LNCaP clone FGC (cell line): ENCODE results near the gene EVI5.

Experiments
- DNase-seq: peaks from one replicate; pipeline ENCODE4 v3.0.0-alpha.2; 2011; ENCODE audit warnings: low read depth
- H3K4me3 ChIP-seq: 2 replicates; pipeline ENCODE4 v1.5.1; 2011; ENCODE audit warnings: mild to moderate bottlenecking, low read depth, low read length, control low read depth
- CTCF ChIP-seq: IDR thresholded peaks from 2 replicates; pipeline ENCODE4 v1.5.1; 2012; ENCODE audit warnings: mild to moderate bottlenecking; ENCODE audit not compliant: control insufficient read depth, insufficient read depth; ENCODE audit errors: extremely low read depth

EVI5 gene

DNA sequence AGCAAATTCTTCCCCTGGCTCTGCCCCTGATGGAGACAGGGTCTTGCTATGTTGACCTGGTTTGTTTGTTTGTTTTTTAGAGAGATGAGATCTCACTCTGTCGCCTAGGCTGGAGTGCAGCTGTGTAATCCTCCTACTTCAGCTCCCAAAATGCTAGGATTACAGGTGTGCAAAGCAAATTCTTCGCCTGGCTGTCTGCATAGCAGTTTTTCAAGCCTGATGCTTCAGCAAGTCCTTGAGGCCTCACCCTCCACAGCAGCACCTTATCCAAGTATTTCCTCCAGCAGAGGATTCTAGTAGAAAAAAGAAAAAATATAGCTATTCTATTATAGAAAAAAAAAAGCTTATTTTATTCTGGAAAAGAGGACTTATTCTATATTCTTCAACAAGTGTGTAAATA, 31.8 kb upstream of the EVI5 start:
- TF ChIP-seq CTCF = no peak
- no peak overlapping the region for H3K4me3 ChIP-seq
- DNase-seq = no peak

DNA sequence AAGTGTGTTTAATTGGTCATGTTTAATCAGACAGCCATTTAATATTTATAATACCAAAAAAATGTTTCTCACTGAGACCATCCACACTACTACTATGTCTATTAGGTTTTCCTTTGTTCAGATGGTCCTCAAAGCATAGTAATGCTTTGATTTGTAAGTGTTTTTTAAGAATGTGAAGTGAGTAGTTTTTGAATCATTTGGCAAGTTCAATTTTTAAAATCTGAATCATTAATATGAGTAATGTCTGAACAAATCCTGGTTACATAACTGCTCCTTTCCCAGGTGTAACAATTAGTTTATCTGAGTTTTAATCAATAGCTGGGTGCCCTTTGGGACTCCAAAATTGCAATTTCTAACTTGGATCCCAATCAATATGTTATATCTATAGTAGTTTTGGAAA, 23.5 kb upstream of the EVI5 start:
- no peak for DNase-seq
- TF ChIP-seq CTCF = no peak
- H3K4me3 ChIP-seq = no peak overlapping the region

- no peak for TF ChIP-seq CTCF
- DNase-seq = no peak
- H3K4me3 ChIP-seq = no peak overlapping the region
Observed at GRCh38 chr1:92805216-92805615, 20.3 kb upstream of the EVI5 start.

- no peak for TF ChIP-seq CTCF
- DNase-seq = peak; percentile 98
- no peak overlapping the region for H3K4me3 ChIP-seq
Observed at GRCh38 chr1:92804721-92805201, 19.9 kb upstream of the EVI5 start.

DNA sequence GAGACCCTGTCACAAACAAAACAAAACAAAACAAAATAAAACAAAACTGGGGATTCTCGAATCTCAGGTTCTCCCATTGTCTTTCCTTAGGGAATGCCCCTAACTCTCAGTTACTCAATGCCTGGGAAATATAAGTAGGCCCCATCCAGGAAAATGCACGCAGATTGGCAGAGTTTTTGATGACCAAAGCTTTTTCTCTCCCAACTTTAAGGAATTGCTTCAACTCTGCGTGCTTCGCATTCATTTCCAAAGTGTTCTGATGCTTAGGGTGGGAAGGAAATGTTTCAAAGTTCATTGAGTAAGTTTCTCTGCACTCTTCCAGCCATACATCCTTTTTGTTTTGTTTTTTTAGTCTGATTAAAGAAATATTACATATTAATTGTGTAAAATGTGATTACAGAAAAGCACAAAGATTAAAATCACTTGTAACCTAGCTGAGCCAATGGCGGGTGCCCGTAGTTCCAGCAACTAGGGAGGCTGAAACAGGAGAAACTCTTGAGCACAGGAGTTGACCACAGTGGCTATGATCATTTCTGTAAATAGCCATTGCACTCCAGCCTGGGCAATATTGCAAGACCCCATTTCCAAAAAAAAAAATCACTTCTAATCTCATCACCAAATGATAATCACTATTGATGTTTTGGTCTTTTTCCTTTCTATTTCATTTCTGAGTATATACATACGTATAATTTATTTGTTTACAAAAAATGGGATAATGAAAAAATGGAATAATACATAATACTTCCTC, 18.4 kb upstream of the EVI5 start:
- no peak for TF ChIP-seq CTCF
- no peak overlapping the region for H3K4me3 ChIP-seq
- DNase-seq = no peak

GRCh38 chr1:92797961-92798360, 13.1 kb upstream of the EVI5 start:
- H3K4me3 ChIP-seq = no peak overlapping the region
- DNase-seq = no peak
- TF ChIP-seq CTCF = no peak

GRCh38 chr1:92797297-92797696, 12.4 kb upstream of the EVI5 start:
- DNase-seq = no peak
- H3K4me3 ChIP-seq = no peak overlapping the region
- TF ChIP-seq CTCF = no peak
